Cardiac muscle cell (in vitro differentiated cells and primary cell): ENCODE measurements around the gene PRCP. TPM values are rescaled to one million over a fixed set of nuclear protein-coding genes. Genes with fewer than 3 reads are reported as not detected.

Experiments used
- DNase-seq, 2 donors: peaks; one replicate each; pipeline versions ENCODE4 v3.0.0 to v3.0.0-alpha.2; 2010 to 2017; ENCODE audit warnings: low read depth in 1 of 2, low spot score in 1 of 2
- H3K27ac ChIP-seq: fragments of 200-600 bp; sonication (generic); 2 replicates; pipeline ENCODE4 v1.5.1; 2016
- H3K27me3 ChIP-seq: fragments of 200-600 bp; sonication (generic); 2 replicates; pipeline ENCODE4 v1.6.0; 2016; ENCODE audit warnings: control low read depth
- H3K36me3 ChIP-seq: fragments of 200-600 bp; sonication (generic); 2 replicates; pipeline ENCODE4 v1.5.1; 2016; ENCODE audit warnings: control low read depth
- H3K4me1 ChIP-seq: fragments of 200-600 bp; sonication (generic); 2 replicates; pipeline ENCODE4 v1.8.1; 2017; ENCODE audit warnings: low read depth, mild to moderate bottlenecking, mixed run types
- H3K4me3 ChIP-seq: fragments of 200-600 bp; sonication (generic); 2 replicates; pipeline ENCODE4 v1.5.1; 2016; ENCODE audit warnings: mild to moderate bottlenecking
- H3K9me3 ChIP-seq: fragments of 200-600 bp; sonication (generic); 2 replicates; pipeline ENCODE4 v1.5.1; 2017; ENCODE audit warnings: low read depth, mild to moderate bottlenecking, control low read depth
- CTCF ChIP-seq: IDR thresholded peaks from 2 replicates; pipeline ENCODE4 v1.5.1; 2012; ENCODE audit warnings: low read depth, mild to moderate bottlenecking, low read length
- polyA plus RNA-seq: library from polyadenylated mRNA; unstranded; fragments of >200 nt; fragmentation: Nextera tagmentation; extraction: Ambion mirVana; gene quantifications from 2 replicates; pipeline ENCODE4 v1.2.1, GENCODE V29; 2016
- total RNA-seq: library from RNA; depleted of rRNA; stranded (reverse); fragments of >200 nt; gene quantifications from 2 replicates; pipeline ENCODE4 v1.2.3, GENCODE V29; 2016

Gene PRCP
- total and polyA plus RNA-seq, 2 experiments from 2014 or later = 61.1 to 106 TPM

DNA sequence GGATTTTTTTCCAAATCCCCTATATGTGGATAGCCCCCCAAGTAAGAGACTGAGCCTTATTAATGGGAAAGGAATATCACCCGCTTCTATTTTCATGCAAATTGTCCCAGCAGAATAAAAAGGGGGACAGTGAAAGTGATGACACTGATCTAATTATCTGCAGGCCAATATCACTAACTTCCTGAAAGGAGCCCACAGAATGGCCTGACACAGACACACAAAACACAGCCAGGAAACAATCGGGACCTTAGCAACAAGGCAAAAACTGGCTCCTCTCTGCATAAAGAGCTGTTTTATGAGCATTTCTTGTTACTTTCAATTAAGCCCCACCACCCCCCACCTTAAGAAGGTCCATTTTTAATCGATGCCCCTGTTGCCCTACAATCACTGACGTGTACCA lies 112.2 kb downstream of the PRCP start:
- TF ChIP-seq CTCF = no peak
- Histone ChIP-seq H3K4me1 (peaks cover 11% of the 10 kb centered on the region), H3K27ac (no peak overlapping the region), H3K9me3 (no peaks in the 10 kb centered on the region), H3K27me3 (no peaks in the 10 kb centered on the region), H3K4me3 (no peak overlapping the region), H3K36me3 (no peaks in the 10 kb centered on the region)
- DNase-seq = no peak

- Histone ChIP-seq H3K4me3 (no peak overlapping the region), H3K36me3 (no peaks in the 10 kb centered on the region), H3K9me3 (no peaks in the 10 kb centered on the region), H3K4me1 (peaks cover 11% of the 10 kb centered on the region), H3K27me3 (no peaks in the 10 kb centered on the region), H3K27ac (no peak overlapping the region)
- no peak for TF ChIP-seq CTCF
- no peak for DNase-seq
These were observed 113.4 kb downstream of the PRCP start for GRCh38 chr11:82786836-82787235.

DNA sequence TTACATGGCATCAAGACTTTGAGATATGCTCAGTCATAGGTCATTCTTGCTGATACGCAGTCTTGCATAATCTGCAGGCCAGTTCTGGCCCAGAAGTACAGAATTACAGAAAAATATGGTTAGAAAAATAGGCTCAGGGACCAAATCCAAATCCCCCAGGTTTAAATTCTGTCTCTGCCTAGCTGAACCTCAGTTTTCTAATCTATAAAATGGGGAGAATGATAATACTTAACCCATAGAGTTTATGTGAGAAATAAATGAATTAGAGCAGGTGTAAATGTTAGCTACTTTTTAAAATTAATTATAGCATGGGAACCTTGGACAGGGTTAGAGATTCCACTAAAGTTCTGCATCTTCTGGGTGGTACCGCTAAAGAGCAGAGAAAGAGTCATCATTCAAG lies 114.2 kb downstream of the PRCP start:
- no peaks in the 10 kb centered on the region for H3K27me3 ChIP-seq
- no peaks in the 10 kb centered on the region for H3K9me3 ChIP-seq
- DNase-seq = no peak
- no peak overlapping the region for H3K27ac ChIP-seq
- H3K36me3 ChIP-seq = no peaks in the 10 kb centered on the region
- TF ChIP-seq CTCF = no peak
- no peak overlapping the region for H3K4me3 ChIP-seq
- peaks cover 5% of the 10 kb centered on the region for H3K4me1 ChIP-seq

- no peak overlapping the region for H3K4me3 ChIP-seq
- H3K27me3 ChIP-seq = no peaks in the 10 kb centered on the region
- no peak overlapping the region for H3K27ac ChIP-seq
- H3K9me3 ChIP-seq = no peaks in the 10 kb centered on the region
- no peak for DNase-seq
- H3K36me3 ChIP-seq = no peaks in the 10 kb centered on the region
- no peak for TF ChIP-seq CTCF
- H3K4me1 ChIP-seq = no peaks in the 10 kb centered on the region
These were observed 117.3 kb downstream of the PRCP start for GRCh38 chr11:82782825-82783374.

GRCh38 chr11:82778776-82779175 lies 121.5 kb downstream of the PRCP start:
- TF ChIP-seq CTCF = no peak
- Histone ChIP-seq H3K27ac (no peak overlapping the region), H3K4me3 (no peak overlapping the region), H3K4me1 (no peaks in the 10 kb centered on the region), H3K27me3 (no peaks in the 10 kb centered on the region), H3K36me3 (no peaks in the 10 kb centered on the region), H3K9me3 (no peaks in the 10 kb centered on the region)
- no peak for DNase-seq

DNA sequence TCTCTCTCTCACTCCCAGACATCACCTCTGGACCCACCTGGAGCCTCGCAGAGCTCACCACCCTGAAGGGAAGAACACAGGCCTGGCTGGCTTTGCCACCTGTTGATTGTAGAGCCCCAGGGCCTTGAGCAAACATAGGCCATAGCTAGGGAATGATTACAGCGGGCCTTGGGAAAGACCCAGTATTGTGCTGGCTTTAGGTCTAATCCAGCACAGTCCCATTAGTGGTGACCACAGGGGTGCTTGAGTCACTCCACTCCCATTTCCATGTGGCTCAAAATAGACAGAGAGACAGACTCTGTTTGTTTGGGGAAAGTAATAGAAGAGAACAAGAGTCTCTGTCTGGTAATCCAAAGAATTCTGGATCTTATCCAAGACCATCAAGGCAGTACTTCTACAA lies 123.9 kb downstream of the PRCP start:
- no peak overlapping the region for H3K27ac ChIP-seq
- no peak for TF ChIP-seq CTCF
- no peak overlapping the region for H3K4me3 ChIP-seq
- no peaks in the 10 kb centered on the region for H3K27me3 ChIP-seq
- H3K36me3 ChIP-seq = no peaks in the 10 kb centered on the region
- H3K4me1 ChIP-seq = no peaks in the 10 kb centered on the region
- DNase-seq = no peak
- H3K9me3 ChIP-seq = no peaks in the 10 kb centered on the region
